ENCODE data around the gene PRR30.
A peak's percentile ranks its signal among the peaks of the same experiment; 100 is the strongest.

PRR30 gene

DNA sequence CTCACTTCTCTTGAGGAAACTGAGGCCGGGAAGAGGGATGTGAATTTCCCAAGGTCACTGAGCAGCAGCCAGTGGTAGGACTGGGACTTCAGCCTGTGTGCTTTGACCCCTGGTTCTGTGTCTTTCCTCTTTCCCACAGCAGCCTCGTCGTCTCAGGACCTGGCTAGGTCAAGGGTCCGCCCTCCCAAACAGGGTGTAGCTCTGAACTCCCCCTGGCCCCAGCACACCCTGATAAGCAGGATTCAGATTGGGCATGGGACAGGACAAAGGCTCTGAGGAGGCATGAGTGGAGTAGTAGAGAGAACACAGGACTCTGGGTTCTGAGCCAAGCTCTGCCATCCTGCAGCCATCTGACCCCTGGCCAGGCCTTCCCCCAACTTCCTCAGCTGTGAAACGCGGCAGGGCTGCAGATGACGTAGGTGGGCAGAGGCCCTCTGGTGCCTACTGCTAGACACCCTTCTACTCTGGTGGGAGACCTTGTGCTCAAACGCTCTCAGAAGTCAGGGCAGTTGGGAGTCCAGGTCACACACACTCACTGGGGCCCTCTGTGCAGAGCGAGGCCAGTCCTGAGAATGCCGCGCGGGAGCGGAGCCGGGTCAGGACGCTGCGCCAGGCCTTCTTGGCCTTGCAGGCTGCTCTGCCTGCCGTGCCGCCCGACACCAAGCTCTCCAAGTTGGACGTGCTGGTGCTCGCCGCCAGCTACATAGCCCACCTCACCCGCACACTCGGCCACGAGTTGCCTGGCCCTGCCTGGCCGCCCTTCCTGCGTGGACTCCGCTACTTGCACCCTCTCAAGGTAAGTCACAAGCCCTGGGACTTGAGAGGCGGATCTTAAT is 10.6 kb upstream of the PRR30 start:
- TF ChIP-seq JUND (IDR thresholded peaks at IDR 0.05; ENCODE audit: low read depth), result no peak
- DNase-seq (ENCODE audit: low read depth in 1 of 2, low spot score in 1 of 2), result no peak
- in situ Hi-C loops (cut with HindIII; ENCODE audit: low pct_unique_long_range_greater_than_20kb, low sequenced_read_pairs), result no loop called here

DNA sequence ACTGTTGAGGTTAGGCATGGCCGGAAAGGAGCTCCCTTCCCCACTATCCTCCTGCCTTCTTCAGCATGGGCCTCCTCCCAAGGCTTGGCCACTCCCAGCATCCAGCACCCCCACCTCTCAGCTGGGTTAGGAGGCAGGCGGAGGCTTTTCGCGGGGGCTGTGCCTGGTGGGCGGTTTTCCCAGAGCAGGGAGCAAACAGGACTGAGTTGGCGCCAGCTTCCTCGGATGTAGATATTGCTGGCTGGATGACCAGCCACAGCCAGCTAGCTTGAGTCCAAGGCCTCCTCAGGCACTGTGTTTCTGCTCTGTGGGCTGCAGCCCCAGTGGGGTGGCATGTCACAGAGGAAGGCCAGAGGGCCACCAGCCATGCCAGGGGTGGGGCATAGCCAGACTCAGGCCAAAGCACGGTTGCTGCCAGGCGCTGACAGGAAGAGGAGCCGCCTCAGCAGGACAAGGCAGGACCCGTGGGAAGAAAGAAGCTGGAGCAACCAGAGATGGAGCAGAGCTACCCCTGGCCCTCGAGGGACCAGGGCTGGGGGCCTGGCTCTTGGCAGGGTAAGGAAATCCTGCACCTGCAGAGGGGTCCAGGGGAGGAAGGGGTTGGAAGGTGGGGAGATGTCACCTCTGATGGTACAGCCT is 9.7 kb upstream of the PRR30 start, which contains the start of gene TCF23:
Gene TCF23, plus strand, starts transcription at position 204 of the 639 bp plus-strand sequence. Its CDS starts 130 bp downstream, at position 334.
- no peak for TF ChIP-seq JUND (IDR thresholded peaks at IDR 0.05; ENCODE audit: low read depth)
- no peak for DNase-seq (ENCODE audit: low read depth in 1 of 2, low spot score in 1 of 2)

GRCh38 chr2:27147935-27148334 is 8.7 kb upstream of the PRR30 start:
- TF ChIP-seq JUND (IDR thresholded peaks at IDR 0.05; ENCODE audit: low read depth), result no peak
- no peak for DNase-seq (ENCODE audit: low read depth in 1 of 2, low spot score in 1 of 2)
- in situ Hi-C loops (cut with HindIII; ENCODE audit: low pct_unique_long_range_greater_than_20kb, low sequenced_read_pairs), result no loop called here

More for the DNA sequence above, 9.7 kb upstream of the PRR30 start, which contains the start of gene TCF23:
- in situ Hi-C loops (cut with HindIII; ENCODE audit: low pct_unique_long_range_greater_than_20kb, low sequenced_read_pairs), result no loop called here

DNA sequence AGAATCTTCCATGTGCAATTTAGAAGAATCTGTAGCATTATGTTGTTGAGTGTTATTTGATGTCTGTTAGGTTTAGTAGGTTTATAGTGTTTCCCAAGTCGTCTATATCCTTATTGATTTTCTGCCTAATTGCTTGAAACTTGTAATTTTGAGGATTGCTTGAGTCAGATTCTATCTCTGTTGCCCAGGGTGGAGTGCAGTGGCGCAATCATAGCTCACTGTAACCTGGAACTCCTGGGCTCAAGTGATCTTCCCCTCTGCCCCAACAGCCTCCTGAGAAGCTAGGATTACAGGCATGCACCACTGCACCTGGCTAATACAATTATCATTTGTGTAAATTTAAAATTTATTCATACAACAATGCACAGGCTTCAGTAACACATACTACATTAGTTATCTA is 6.5 kb upstream of the PRR30 start:
- in situ Hi-C loops (cut with HindIII; ENCODE audit: low pct_unique_long_range_greater_than_20kb, low sequenced_read_pairs), result no loop called here

DNA sequence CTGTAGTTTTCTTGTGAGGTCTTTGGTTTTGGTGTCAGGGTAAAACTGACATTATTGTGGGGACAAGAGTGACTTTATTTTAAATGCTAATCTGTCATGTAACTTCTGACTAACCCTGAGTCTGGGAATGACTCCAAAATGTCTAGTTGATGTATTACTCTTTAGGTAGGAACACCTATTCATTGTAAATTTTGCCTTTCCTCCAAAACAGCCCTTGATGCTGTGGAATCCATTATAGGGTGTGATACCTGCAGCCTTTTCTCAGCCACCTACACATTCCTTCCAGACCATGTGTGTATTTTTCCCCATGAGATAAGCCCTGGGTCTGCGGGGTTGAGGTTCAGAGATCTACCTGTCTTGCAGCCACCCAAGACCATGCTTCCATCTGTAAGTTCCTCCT is 4.1 kb upstream of the PRR30 start:
- in situ Hi-C loops (cut with HindIII; ENCODE audit: low pct_unique_long_range_greater_than_20kb, low sequenced_read_pairs), result no loop called here
- DNase-seq (ENCODE audit: low read depth in 1 of 2, low spot score in 1 of 2), result no peak
- TF ChIP-seq JUND (IDR thresholded peaks at IDR 0.05; ENCODE audit: low read depth), result no peak

More for the DNA sequence above, 6.5 kb upstream of the PRR30 start:
- DNase-seq (ENCODE audit: low read depth in 1 of 2, low spot score in 1 of 2), result no peak
- no peak for TF ChIP-seq JUND (IDR thresholded peaks at IDR 0.05; ENCODE audit: low read depth)

DNA sequence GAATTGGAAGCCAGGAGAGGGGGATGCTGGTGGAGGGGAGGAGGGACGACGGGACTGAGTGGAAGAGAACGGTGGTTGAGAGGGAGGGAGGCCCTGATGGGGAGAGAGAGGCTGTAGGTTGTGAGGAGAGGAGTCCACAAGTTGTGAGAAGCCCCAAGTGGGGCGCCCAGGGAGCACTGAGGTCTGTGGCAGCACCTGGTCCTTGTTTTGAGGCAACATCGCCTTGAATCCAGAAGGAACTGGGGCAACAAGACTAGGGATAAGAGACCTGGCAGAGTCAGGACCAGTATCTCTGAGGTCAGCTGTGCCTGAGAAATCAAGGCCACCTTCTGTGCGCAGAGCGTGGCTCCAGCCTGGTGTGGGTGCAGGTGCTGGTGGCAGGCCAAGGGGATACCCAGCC is 1.1 kb downstream of the PRR30 start:
- no peak for DNase-seq (ENCODE audit: low read depth in 1 of 2, low spot score in 1 of 2)
- no peak for TF ChIP-seq JUND (IDR thresholded peaks at IDR 0.05; ENCODE audit: low read depth)
- in situ Hi-C loops (cut with HindIII; ENCODE audit: low pct_unique_long_range_greater_than_20kb, low sequenced_read_pairs), result no loop called here

DNA sequence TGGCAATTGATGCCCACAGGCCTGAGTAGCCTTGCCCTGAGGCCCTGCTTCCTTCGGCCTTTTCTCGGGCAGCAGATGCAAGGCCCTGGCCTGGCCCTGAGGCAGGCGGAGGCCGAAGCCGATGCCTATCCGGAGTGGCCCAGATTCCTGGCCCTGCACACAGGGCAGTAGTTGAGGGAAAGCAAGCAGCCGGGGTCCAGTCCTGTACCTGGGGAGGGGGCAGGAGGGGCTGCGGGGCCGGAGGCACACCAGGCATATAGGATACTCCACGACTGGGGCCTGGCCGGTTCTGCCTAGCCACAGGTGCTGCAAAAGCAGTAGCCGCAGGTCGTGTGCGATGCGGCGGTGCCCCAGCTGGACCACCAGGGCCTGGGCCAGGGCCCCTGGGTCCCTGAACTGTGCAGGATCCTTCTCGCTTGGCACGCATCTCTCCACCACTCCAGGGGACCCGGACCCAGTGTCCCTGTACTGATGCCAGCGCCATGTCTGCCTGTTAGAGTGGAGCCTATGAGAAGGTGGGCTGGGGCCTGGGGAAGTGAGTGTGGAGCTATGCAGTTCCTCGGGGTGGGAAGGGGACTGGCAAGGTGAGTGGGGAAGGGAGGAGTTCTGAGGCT is 1.8 kb downstream of the PRR30 start:
- TF ChIP-seq JUND (IDR thresholded peaks at IDR 0.05; ENCODE audit: low read depth), result no peak
- DNase-seq (ENCODE audit: low read depth in 1 of 2, low spot score in 1 of 2), result no peak
- in situ Hi-C loops (cut with HindIII; ENCODE audit: low pct_unique_long_range_greater_than_20kb, low sequenced_read_pairs), result no loop called here

DNA sequence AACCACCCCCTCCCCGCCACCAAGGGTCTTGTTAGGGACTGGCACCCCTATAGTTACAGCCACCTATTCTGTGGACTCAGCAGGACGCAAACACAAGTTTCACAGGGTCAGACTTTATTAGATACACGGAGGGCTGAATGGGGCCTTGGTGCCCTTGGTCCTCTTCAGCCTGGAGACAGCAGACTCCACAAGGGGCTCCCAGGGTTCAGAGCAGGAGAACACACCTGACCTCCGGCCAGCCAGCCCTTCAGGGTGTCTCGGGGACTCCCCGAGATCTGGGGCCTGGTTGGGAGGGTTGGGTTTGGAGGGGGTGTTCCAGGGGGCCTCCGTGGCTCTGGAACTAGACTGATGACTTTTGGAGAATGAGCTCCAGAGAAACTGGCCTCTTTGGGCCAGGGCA is 2.5 kb downstream of the PRR30 start:
- TF ChIP-seq JUND (IDR thresholded peaks at IDR 0.05; ENCODE audit: low read depth), result no peak
- no peak for DNase-seq (ENCODE audit: low read depth in 1 of 2, low spot score in 1 of 2)
- in situ Hi-C loops (cut with HindIII; ENCODE audit: low pct_unique_long_range_greater_than_20kb, low sequenced_read_pairs), result no loop called here

- no peak for TF ChIP-seq JUND (IDR thresholded peaks at IDR 0.05; ENCODE audit: low read depth)
- in situ Hi-C loops (cut with HindIII; ENCODE audit: low pct_unique_long_range_greater_than_20kb, low sequenced_read_pairs), result no loop called here
- DNase-seq (ENCODE audit: low read depth in 1 of 2, low spot score in 1 of 2), result no peak
These were observed 3.7 kb downstream of the PRR30 start for GRCh38 chr2:27135478-27135955.

- no peak for TF ChIP-seq JUND (IDR thresholded peaks at IDR 0.05; ENCODE audit: low read depth)
- in situ Hi-C loops (cut with HindIII; ENCODE audit: low pct_unique_long_range_greater_than_20kb, low sequenced_read_pairs), result no loop called here
These were observed 4.3 kb downstream of the PRR30 start for GRCh38 chr2:27134781-27135477.

DNA sequence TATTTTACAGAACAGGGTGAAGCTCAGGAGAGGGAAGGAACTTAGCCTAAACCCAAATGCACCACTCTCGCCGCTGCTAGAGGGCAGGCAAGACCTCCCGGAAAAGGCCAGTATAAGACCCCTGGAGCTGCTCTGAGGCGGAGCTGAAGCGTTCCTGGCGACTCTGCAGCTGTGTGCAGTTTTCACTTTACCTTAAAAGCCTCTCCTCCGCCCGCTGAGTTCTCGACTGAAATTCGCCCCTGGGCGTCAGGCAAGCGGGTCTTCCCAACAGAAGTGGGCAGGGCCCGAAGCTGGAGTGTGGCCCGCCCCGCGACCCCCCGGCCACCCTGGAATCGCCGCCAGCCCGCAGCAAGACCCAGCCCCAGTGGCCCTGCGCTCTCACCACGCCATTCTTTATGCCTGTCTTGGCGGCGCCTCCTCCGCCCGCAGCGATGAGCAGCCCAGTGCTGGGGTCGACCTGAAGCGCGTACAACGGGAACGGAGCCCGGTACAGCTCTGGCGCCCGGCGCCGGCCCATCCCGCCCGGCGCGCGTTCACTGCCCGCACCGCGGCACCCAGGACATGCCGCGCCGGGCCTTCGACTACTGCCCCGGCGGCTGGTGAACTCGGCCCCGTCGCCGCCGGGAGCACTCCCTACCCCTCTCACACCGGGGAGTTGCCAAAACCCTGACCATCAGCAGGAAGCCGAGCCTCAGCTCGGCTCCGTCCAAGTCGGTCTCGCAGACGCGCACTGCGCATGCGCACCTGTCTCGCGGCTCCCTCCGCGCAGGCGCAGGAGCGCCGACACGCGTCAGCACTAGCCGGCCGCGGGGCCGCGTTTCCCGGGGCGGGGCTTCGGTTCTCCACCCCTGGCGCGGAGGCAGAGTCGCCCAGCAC is 5.1 kb downstream of the PRR30 start, which contains the start of gene PREB:
Gene PREB, minus strand, starts transcription at position 732 of the 876 bp plus-strand sequence. Its CDS starts 215 bp downstream, at position 517.
- in situ Hi-C loops (cut with HindIII; ENCODE audit: low pct_unique_long_range_greater_than_20kb, low sequenced_read_pairs), result no loop called here
- peak; percentile 90 to 94 for DNase-seq (ENCODE audit: low read depth in 1 of 2, low spot score in 1 of 2)
- TF ChIP-seq JUND (IDR thresholded peaks at IDR 0.05; ENCODE audit: low read depth), result no peak

More at GRCh38 chr2:27134781-27135477, 4.3 kb downstream of the PRR30 start:
- no peak for DNase-seq (ENCODE audit: low read depth in 1 of 2, low spot score in 1 of 2)

All from T47D (cell line).